ENCODE results near the gene GRIN3B. TPM values are rescaled to one million over a fixed set of nuclear protein-coding genes. Genes with fewer than 3 reads are reported as not detected.

The GRIN3B gene
- total RNA-seq, 4 donors from 2014 or later: 0.48 TPM; not detected in 3

DNA sequence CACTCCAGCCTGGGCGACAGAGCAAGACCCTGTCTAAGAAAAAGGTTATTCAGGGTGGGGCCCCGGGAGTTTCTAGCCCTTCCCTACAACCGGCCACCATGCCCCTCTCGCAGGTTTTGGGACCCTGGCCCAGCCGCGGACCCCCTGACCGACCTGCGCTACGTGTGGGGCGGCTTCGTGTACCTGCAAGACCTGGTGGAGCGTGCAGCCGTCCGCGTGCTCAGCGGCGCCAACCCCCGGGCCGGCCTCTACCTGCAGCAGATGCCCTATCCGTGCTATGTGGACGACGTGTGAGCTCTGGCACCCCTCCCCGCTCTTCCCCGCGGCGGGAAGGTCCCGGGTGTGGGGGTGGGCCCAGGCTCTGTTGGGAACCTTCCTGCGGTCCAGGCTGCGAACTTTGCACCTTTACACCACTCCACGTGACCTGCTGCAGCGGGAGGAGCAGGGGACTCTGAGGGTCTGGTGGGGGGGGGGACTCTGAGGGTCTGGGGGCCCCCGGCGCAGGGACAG, 46.0 kb downstream of the GRIN3B start:
- peaks cover 12 to 15% of the 10 kb centered on the region in 2 donors for H3K27me3 ChIP-seq
- intact Hi-C loops (cut with DNase I; ENCODE audit: low total_unique reads): no loop called here
- DNase-seq: no peak
- no peak overlapping the region for H3K27ac ChIP-seq
- no peak overlapping the region for H3K4me3 ChIP-seq
- TF ChIP-seq, protein P1, sequence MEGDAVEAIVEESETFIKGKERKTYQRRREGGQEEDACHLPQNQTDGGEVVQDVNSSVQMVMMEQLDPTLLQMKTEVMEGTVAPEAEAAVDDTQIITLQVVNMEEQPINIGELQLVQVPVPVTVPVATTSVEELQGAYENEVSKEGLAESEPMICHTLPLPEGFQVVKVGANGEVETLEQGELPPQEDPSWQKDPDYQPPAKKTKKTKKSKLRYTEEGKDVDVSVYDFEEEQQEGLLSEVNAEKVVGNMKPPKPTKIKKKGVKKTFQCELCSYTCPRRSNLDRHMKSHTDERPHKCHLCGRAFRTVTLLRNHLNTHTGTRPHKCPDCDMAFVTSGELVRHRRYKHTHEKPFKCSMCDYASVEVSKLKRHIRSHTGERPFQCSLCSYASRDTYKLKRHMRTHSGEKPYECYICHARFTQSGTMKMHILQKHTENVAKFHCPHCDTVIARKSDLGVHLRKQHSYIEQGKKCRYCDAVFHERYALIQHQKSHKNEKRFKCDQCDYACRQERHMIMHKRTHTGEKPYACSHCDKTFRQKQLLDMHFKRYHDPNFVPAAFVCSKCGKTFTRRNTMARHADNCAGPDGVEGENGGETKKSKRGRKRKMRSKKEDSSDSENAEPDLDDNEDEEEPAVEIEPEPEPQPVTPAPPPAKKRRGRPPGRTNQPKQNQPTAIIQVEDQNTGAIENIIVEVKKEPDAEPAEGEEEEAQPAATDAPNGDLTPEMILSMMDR (IDR thresholded peaks at IDR 0.05): no peak
- no peak for TF ChIP-seq POLR2A (IDR thresholded peaks at IDR 0.05)
- H3K9me3 ChIP-seq: no peaks in the 10 kb centered on the region
- H3K4me1 ChIP-seq: peaks cover 0 to 1% of the 10 kb centered on the region in 2 donors
- no peaks in the 10 kb centered on the region for H3K36me3 ChIP-seq

DNA sequence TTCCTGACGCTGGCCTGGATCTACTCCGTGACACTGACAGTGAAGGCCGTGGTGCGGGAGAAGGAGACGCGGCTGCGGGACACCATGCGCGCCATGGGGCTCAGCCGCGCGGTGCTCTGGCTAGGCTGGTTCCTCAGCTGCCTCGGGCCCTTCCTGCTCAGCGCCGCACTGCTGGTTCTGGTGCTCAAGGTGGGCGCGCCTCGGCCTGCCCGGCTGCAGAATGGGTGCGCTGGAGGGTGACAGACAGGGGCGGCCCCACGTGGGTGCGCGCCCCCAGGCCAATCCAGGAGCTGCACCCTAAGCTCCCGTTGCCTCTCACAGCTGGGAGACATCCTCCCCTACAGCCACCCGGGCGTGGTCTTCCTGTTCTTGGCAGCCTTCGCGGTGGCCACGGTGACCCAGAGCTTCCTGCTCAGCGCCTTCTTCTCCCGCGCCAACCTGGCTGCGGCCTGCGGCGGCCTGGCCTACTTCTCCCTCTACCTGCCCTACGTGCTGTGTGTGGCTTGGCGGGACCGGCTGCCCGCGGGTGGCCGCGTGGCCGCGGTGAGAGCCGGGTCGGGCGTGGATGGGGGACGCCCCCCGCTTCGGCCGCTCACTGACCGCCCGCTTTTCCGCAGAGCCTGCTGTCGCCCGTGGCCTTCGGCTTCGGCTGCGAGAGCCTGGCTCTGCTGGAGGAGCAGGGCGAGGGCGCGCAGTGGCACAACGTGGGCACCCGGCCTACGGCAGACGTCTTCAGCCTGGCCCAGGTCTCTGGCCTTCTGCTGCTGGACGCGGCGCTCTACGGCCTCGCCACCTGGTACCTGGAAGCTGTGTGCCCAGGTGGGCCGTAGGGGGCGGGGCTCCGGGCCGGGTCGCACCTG, 46.8 kb downstream of the GRIN3B start:
- no peak for DNase-seq
- intact Hi-C loops (cut with DNase I; ENCODE audit: low total_unique reads): no loop called here
- TF ChIP-seq, protein P1 (IDR thresholded peaks at IDR 0.05): no peak
- TF ChIP-seq POLR2A (IDR thresholded peaks at IDR 0.05): no peak

DNA sequence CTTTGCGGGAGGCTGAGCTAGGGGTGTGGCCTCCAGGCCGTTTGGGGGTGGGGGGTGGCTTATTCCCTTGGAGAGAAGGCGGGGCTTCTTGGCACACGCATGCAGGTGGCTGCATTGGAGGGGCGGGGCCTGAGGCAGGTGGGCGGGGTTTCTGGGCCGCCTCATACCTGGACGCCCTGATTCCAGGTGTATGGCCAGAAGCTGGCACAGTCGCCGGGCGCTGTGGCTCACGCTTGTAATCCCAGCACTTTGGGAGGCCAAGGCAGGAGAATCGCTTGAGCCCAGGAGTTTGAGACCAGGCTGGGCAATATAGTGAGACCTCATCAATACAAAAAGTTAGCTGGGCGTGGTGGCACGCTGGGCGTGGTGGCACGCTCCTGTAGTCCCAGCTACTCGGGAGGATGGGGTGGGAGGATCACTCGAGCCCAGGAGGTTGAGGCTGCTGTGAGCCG, 47.5 kb downstream of the GRIN3B start:
- Histone ChIP-seq H3K4me1 (no peaks in the 10 kb centered on the region), H3K4me3 (no peak overlapping the region), H3K27ac (no peak overlapping the region), H3K27me3 (peaks cover 0 to 3% of the 10 kb centered on the region in 2 donors), H3K9me3 (no peaks in the 10 kb centered on the region), H3K36me3 (no peaks in the 10 kb centered on the region)
- DNase-seq: no peak
- intact Hi-C loops (cut with DNase I; ENCODE audit: low total_unique reads): no loop called here
- TF ChIP-seq POLR2A (IDR thresholded peaks at IDR 0.05): no peak
- TF ChIP-seq, protein P1 (IDR thresholded peaks at IDR 0.05): no peak

More for the DNA sequence above, 46.8 kb downstream of the GRIN3B start:
- Histone ChIP-seq H3K27me3 (peaks cover 6 to 9% of the 10 kb centered on the region in 2 donors), H3K9me3 (no peaks in the 10 kb centered on the region), H3K27ac (no peak overlapping the region), H3K36me3 (no peaks in the 10 kb centered on the region), H3K4me3 (no peak overlapping the region), H3K4me1 (no peaks in the 10 kb centered on the region)

DNA sequence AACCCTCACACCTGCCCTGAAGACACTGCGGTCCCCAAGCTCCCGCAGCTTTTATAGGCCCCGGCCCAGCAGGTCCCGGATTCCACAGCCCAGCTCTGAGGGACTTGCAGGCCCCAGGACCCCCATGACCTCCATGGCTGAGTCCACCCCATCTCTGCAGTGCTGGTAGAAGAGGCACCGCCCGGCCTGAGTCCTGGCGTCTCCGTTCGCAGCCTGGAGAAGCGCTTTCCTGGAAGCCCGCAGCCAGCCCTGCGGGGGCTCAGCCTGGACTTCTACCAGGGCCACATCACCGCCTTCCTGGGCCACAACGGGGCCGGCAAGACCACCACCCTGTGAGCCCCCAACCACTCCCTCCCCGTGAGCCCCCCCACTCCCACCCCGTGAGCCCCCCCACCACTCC, 48.9 kb downstream of the GRIN3B start:
- no peak overlapping the region for H3K27ac ChIP-seq
- TF ChIP-seq, protein P1 (IDR thresholded peaks at IDR 0.05): no peak
- TF ChIP-seq POLR2A (IDR thresholded peaks at IDR 0.05): no peak
- no peak for DNase-seq
- intact Hi-C loops (cut with DNase I; ENCODE audit: low total_unique reads): no loop called here
- H3K27me3 ChIP-seq: no peaks in the 10 kb centered on the region
- no peaks in the 10 kb centered on the region for H3K4me1 ChIP-seq
- H3K36me3 ChIP-seq: no peaks in the 10 kb centered on the region
- no peaks in the 10 kb centered on the region for H3K9me3 ChIP-seq
- H3K4me3 ChIP-seq: no peak overlapping the region

DNA sequence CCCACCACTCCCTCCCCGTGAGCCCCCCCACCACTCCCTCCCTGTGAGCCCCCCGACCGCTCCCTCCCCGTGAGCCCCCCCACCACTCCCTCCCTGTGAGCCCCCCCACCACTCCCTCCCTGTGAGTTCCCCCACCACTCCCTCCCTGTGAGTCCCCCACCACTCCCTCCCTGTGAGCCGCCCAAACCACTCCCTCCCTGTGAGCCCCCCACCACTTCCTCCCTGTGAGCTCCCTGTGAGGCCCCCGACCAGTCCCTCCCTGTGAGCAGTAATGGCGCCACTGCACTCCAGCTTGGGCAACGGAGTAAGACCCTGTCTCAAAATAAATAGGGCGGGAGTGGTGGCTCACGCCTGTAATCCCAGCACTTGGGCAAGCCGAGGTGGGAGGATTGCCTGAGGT, 49.6 kb downstream of the GRIN3B start:
- H3K9me3 ChIP-seq: no peaks in the 10 kb centered on the region
- no peaks in the 10 kb centered on the region for H3K36me3 ChIP-seq
- no peak overlapping the region for H3K27ac ChIP-seq
- intact Hi-C loops (cut with DNase I; ENCODE audit: low total_unique reads): no loop called here
- DNase-seq: no peak
- no peaks in the 10 kb centered on the region for H3K27me3 ChIP-seq
- H3K4me1 ChIP-seq: no peaks in the 10 kb centered on the region
- TF ChIP-seq POLR2A (IDR thresholded peaks at IDR 0.05): no peak
- TF ChIP-seq, protein P1 (IDR thresholded peaks at IDR 0.05): no peak
- no peak overlapping the region for H3K4me3 ChIP-seq

All from uterus (tissue), 4 donors.